ENCODE data around the gene EPN2. TPM values are rescaled to one million over a fixed set of nuclear protein-coding genes. Genes with fewer than 3 reads are reported as not detected.

The EPN2 gene
- total and polyA plus RNA-seq, 4 donors: 5.6 to 23.8 (median 12.2) TPM

DNA sequence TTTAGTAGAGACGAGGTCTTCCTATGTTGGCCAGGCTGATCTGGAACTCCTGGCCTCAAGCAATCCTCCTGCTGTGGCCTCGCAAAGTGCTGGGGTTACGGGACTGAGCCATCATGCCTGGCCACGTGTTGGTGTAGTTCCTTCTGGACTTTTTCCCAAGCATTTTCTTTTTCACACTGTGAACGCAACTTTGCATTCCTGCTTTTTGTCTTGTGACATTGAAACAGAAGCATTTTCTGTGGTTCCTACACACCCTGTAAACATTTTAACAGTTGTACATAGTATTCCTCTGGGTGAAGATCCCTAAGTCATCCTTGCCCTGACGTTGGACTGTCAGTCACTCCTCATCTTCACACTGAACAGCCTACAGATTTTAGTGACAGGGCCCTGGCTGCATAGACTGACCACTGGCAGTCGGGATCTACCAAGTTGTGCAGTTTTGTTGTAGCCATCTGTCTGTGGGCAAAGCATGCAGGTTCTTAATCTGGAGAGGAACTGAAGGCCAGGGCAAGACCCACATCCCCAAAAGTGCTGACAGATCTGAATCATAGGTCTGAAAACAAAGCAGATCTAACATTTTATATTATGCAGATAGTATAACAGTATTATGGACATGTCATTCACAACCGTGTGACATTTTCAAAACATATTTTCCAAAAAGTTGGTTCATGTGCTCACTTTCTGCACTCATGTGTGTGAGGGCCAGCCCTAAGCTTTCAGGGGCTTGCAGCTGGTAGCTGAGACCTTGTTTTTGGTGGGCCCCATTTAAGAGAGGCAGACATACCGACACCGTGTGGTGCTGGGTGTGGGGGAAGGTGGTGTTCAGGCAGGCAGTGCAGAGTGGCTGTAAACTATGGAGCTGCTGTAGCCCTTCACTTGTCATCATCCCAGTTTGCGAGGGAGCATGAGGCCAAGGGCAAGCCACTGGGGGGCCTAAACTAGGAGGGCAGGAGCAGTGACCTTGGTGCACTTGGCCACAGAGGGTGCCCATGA is 59.9 kb downstream of the EPN2 start (continued):
- TF ChIP-seq, protein P1, sequence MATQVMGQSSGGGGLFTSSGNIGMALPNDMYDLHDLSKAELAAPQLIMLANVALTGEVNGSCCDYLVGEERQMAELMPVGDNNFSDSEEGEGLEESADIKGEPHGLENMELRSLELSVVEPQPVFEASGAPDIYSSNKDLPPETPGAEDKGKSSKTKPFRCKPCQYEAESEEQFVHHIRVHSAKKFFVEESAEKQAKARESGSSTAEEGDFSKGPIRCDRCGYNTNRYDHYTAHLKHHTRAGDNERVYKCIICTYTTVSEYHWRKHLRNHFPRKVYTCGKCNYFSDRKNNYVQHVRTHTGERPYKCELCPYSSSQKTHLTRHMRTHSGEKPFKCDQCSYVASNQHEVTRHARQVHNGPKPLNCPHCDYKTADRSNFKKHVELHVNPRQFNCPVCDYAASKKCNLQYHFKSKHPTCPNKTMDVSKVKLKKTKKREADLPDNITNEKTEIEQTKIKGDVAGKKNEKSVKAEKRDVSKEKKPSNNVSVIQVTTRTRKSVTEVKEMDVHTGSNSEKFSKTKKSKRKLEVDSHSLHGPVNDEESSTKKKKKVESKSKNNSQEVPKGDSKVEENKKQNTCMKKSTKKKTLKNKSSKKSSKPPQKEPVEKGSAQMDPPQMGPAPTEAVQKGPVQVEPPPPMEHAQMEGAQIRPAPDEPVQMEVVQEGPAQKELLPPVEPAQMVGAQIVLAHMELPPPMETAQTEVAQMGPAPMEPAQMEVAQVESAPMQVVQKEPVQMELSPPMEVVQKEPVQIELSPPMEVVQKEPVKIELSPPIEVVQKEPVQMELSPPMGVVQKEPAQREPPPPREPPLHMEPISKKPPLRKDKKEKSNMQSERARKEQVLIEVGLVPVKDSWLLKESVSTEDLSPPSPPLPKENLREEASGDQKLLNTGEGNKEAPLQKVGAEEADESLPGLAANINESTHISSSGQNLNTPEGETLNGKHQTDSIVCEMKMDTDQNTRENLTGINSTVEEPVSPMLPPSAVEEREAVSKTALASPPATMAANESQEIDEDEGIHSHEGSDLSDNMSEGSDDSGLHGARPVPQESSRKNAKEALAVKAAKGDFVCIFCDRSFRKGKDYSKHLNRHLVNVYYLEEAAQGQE (IDR thresholded peaks at IDR 0.05): no peak
- TF ChIP-seq NR2F2 (IDR thresholded peaks at IDR 0.05) (no peak), JUND (IDR thresholded peaks at IDR 0.05) (no peak), EGR1 (IDR thresholded peaks at IDR 0.05; ENCODE audit: low read depth in 2 of 2) (no peak)

DNA sequence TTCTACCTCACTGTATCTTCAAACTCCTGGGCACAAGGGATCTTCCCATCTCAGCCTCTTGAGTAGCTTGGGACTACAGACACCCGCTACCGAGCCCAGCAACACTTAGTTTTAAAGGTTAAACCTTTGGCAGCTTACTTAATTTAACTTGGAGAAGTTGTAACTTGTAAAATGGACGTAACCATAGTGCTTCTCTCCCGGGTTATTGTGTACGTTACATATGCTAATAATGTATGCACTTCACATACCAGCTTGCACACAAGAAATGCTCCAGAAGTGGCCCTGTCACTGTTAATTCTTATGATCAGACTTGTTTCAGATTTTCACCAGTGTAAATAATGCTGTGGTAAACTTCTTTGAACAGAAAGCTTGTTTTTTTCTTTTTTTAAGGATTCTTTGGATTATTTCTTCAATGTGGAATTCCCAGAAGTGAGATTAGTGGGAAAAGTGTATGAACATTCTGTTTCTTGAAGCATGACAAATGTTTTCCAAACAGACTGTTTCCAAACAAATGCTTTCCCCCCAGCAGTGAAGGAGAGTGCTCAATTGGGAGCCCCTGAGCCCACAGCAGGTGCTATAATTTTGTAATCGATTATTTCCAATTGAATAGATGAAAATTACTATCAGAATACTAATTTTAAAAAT is 61.5 kb downstream of the EPN2 start:
- no peaks in the 10 kb centered on the region for H3K36me3 ChIP-seq (ENCODE audit: control insufficient read depth in 4 of 4, insufficient read depth in 3 of 4, low read depth in 1 of 4, low read length in 3 of 4)
- H3K27me3 ChIP-seq (ENCODE audit: control insufficient read depth in 4 of 4, insufficient read depth in 4 of 4, low read length in 3 of 4): no peaks in the 10 kb centered on the region
- 87% methylated on average over 6 of the region's 6 CpGs for WGBS
- no peaks in the 10 kb centered on the region for H3K9me3 ChIP-seq (ENCODE audit: control insufficient read depth in 4 of 4, low read length in 3 of 4)
- no peak for DNase-seq (ENCODE audit: low spot score)
- no peak overlapping the region for H3K4me3 ChIP-seq (ENCODE audit: low read depth in 1 of 3, low read length in 3 of 3)
- no peak for TF ChIP-seq EGR1 (IDR thresholded peaks at IDR 0.05; ENCODE audit: low read depth in 2 of 2)
- TF ChIP-seq, protein P2, sequence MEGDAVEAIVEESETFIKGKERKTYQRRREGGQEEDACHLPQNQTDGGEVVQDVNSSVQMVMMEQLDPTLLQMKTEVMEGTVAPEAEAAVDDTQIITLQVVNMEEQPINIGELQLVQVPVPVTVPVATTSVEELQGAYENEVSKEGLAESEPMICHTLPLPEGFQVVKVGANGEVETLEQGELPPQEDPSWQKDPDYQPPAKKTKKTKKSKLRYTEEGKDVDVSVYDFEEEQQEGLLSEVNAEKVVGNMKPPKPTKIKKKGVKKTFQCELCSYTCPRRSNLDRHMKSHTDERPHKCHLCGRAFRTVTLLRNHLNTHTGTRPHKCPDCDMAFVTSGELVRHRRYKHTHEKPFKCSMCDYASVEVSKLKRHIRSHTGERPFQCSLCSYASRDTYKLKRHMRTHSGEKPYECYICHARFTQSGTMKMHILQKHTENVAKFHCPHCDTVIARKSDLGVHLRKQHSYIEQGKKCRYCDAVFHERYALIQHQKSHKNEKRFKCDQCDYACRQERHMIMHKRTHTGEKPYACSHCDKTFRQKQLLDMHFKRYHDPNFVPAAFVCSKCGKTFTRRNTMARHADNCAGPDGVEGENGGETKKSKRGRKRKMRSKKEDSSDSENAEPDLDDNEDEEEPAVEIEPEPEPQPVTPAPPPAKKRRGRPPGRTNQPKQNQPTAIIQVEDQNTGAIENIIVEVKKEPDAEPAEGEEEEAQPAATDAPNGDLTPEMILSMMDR (IDR thresholded peaks at IDR 0.05; ENCODE audit: low read depth, low read length, missing input control): no peak
- TF ChIP-seq HNF4G (IDR thresholded peaks at IDR 0.05): no peak
- TF ChIP-seq, protein P3, sequence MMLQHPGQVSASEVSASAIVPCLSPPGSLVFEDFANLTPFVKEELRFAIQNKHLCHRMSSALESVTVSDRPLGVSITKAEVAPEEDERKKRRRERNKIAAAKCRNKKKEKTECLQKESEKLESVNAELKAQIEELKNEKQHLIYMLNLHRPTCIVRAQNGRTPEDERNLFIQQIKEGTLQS (IDR thresholded peaks at IDR 0.05): no peak
- no peak for TF ChIP-seq TAF1 (conservative IDR thresholded peaks at IDR 0.05)
- no peak for TF ChIP-seq GABPA (IDR thresholded peaks at IDR 0.05 in 1 of 2, conservative IDR thresholded peaks at IDR 0.05 in 1 of 2)
- TF ChIP-seq JUND (IDR thresholded peaks at IDR 0.05): no peak
- TF ChIP-seq FOXA2 (IDR thresholded peaks at IDR 0.05): no peak
- TF ChIP-seq, protein P4, sequence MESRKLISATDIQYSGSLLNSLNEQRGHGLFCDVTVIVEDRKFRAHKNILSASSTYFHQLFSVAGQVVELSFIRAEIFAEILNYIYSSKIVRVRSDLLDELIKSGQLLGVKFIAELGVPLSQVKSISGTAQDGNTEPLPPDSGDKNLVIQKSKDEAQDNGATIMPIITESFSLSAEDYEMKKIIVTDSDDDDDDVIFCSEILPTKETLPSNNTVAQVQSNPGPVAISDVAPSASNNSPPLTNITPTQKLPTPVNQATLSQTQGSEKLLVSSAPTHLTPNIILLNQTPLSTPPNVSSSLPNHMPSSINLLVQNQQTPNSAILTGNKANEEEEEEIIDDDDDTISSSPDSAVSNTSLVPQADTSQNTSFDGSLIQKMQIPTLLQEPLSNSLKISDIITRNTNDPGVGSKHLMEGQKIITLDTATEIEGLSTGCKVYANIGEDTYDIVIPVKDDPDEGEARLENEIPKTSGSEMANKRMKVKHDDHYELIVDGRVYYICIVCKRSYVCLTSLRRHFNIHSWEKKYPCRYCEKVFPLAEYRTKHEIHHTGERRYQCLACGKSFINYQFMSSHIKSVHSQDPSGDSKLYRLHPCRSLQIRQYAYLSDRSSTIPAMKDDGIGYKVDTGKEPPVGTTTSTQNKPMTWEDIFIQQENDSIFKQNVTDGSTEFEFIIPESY (IDR thresholded peaks at IDR 0.05): no peak
- no peak for TF ChIP-seq YY1 (IDR thresholded peaks at IDR 0.05)
- TF ChIP-seq RAD21 (IDR thresholded peaks at IDR 0.05): no peak
- TF ChIP-seq, protein P5, sequence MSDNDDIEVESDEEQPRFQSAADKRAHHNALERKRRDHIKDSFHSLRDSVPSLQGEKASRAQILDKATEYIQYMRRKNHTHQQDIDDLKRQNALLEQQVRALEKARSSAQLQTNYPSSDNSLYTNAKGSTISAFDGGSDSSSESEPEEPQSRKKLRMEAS (IDR thresholded peaks at IDR 0.05): no peak
- TF ChIP-seq, protein P1 (IDR thresholded peaks at IDR 0.05): no peak
- no peak for TF ChIP-seq RXRA (IDR thresholded peaks at IDR 0.05)
- TF ChIP-seq SP1 (IDR thresholded peaks at IDR 0.05): no peak
- TF ChIP-seq FOXA1 (IDR thresholded peaks at IDR 0.05): no peak
- no peak for TF ChIP-seq NR2F2 (IDR thresholded peaks at IDR 0.05)
- no peaks in the 10 kb centered on the region for H3K4me1 ChIP-seq (ENCODE audit: control insufficient read depth in 4 of 4, insufficient read depth in 4 of 4, low read length in 3 of 4)
- no peak overlapping the region for H3K27ac ChIP-seq (ENCODE audit: low read depth in 1 of 2, low read length in 2 of 2)
- no peak overlapping the region for H3K9ac ChIP-seq (ENCODE audit: low read depth in 1 of 2, low read length in 2 of 2)

Data from liver (tissue), 9 donors.